Prostate gland (tissue), 2 donors: Measurements from ENCODE around the gene LEPROT. TPM values are rescaled to one million over a fixed set of nuclear protein-coding genes. Genes with fewer than 3 reads are reported as not detected.

Experiments
- DNase-seq: peaks from one replicate; pipeline ENCODE4 v3.0.0-alpha.2; 2019; ENCODE audit warnings: low spot score
- H3K27ac ChIP-seq, 2 donors: fragments of 200-600 bp; sonication (generic); 2 replicates each; pipeline ENCODE4 v1.5.1; 2017 to 2019
- H3K27me3 ChIP-seq: fragments of 200-600 bp; sonication (generic); replicated peaks from 2 replicates; pipeline ENCODE4 v1.5.1; 2019; ENCODE audit not compliant: insufficient read depth
- H3K36me3 ChIP-seq, 2 donors: fragments of 200-600 bp; sonication (generic); 1 replicate in 1 of 2; 2 replicates in 1 of 2; pipeline versions ENCODE4 v1.5.1 to v1.8.1; 2017 to 2019
- H3K4me1 ChIP-seq: fragments of 200-600 bp; sonication (generic); replicated peaks from 2 replicates; pipeline ENCODE4 v1.5.1; 2019
- H3K4me3 ChIP-seq, 2 donors: fragments of 200-600 bp; sonication (generic); 2 replicates each; pipeline ENCODE4 v1.5.1; 2017 to 2019
- H3K9me3 ChIP-seq: fragments of 200-600 bp; sonication (generic); 2 replicates; pipeline ENCODE4 v1.5.1; 2017
- CTCF ChIP-seq, 4 experiments: fragments of 200-600 bp in 2 of 4; fragments of 450-650 bp in 2 of 4; sonication (generic) in 2 of 4; IDR thresholded peaks; 1 replicate in 3 of 4; 2 replicates in 1 of 4; pipeline ENCODE4 v1.5.1; 2016 to 2019; ENCODE audit warnings: antibody characterized with exemption in 4 of 4, mild to moderate bottlenecking in 2 of 4, moderate library complexity in 2 of 4
- POLR2A ChIP-seq: fragments of 450-650 bp; IDR thresholded peaks from one replicate; pipeline ENCODE4 v1.6.1; 2016; ENCODE audit warnings: antibody characterized with exemption, mild to moderate bottlenecking
- POLR2AphosphoS5 ChIP-seq: sonication (generic); formaldehyde crosslinking; IDR thresholded peaks from one replicate; pipeline ENCODE4 v1.6.1; 2017; ENCODE audit warnings: antibody characterized with exemption
- WGBS: methylation state at CpG from one replicate; pipeline ENCODE4 v1.1.5; 2018; 5-methylcytosine and 5-hydroxymethylcytosine counted together
- intact Hi-C: fragments of 100-400 bp; cut with DNase I; formaldehyde crosslinking; loops from one replicate; pipeline ENCODE4 v1.14.2; 2022
- total RNA-seq, 2 donors: library from RNA; depleted of rRNA; stranded (reverse); fragments of >200 nt; gene quantifications; one replicate each; pipeline ENCODE4 v1.1.0, GENCODE V29; 2016

The LEPROT gene
- total RNA-seq = 10 to 100 TPM; 39.5 to 64.2 TPM

- peak in 1 of 4 experiments; percentile 19 for TF ChIP-seq CTCF (IDR thresholded peaks at IDR 0.05)
- peak; percentile 91 for TF ChIP-seq POLR2A
- TF ChIP-seq POLR2AphosphoS5 = peak; percentile 64
- Histone ChIP-seq H3K9me3 (no peaks in the 10 kb centered on the region), H3K4me1 (no peaks in the 10 kb centered on the region), H3K27me3 (no peaks in the 10 kb centered on the region), H3K4me3 (peak within 1 kb of the TSS; percentile 81 to 84), H3K27ac (peak within 1 kb of the TSS; percentile 94 to 97), H3K36me3 (peaks cover 2 to 6% of the 10 kb centered on the region in 2 donors)
- 2% methylated on average over 26 of the region's 60 CpGs for WGBS
- DNase-seq = no peak
- intact Hi-C loops = loop anchor here (10.0 kb wide), 1 partner anchor 356 kb away; no protein-coding TSS in a partner anchor
Measured at GRCh38 chr1:65420590-65421350, at the start of gene LEPROT, which contains the start of gene LEPR. TSS of gene LEPROT (plus strand) at chr1:65420668. CDS start at chr1:65420725, 57 bp downstream. TSS of gene LEPR (plus strand) at chr1:65420668. CDS start at chr1:65565566, 144,898 bp downstream.

GRCh38 chr1:65371544-65371943 is 48.9 kb upstream of the LEPROT start:
- intact Hi-C loops = no loop called here
- Histone ChIP-seq H3K4me1 (no peaks in the 10 kb centered on the region), H3K9me3 (no peaks in the 10 kb centered on the region), H3K4me3 (no peak overlapping the region), H3K27ac (no peak overlapping the region), H3K27me3 (no peaks in the 10 kb centered on the region), H3K36me3 (no peaks in the 10 kb centered on the region)
- TF ChIP-seq CTCF (IDR thresholded peaks at IDR 0.05) = no peak
- no peak for TF ChIP-seq POLR2A
- no peak for TF ChIP-seq POLR2AphosphoS5
- DNase-seq = no peak
- whole genome bisulfite sequencing = 93% methylated on average over 3 of the region's 3 CpGs

- Histone ChIP-seq H3K27me3 (no peaks in the 10 kb centered on the region), H3K9me3 (no peaks in the 10 kb centered on the region), H3K4me1 (no peaks in the 10 kb centered on the region), H3K36me3 (no peaks in the 10 kb centered on the region), H3K27ac (no peak overlapping the region), H3K4me3 (no peak overlapping the region)
- DNase-seq = no peak
- 75% methylated on average over 1 of the region's 1 CpG for WGBS
- TF ChIP-seq POLR2AphosphoS5 = no peak
- no peak for TF ChIP-seq POLR2A
- no peak for TF ChIP-seq CTCF (IDR thresholded peaks at IDR 0.05)
- intact Hi-C loops = no loop called here
Measured at GRCh38 chr1:65372557-65372956, 47.9 kb upstream of the LEPROT start.

GRCh38 chr1:65377496-65378246 is 42.8 kb upstream of the LEPROT start:
- whole genome bisulfite sequencing = 76% methylated on average over 4 of the region's 4 CpGs
- TF ChIP-seq POLR2A (no peak), CTCF (IDR thresholded peaks at IDR 0.05) (no peak), POLR2AphosphoS5 (no peak)
- intact Hi-C loops = no loop called here

More at GRCh38 chr1:65377496-65378246, 42.8 kb upstream of the LEPROT start:
- Histone ChIP-seq H3K9me3 (no peaks in the 10 kb centered on the region), H3K4me1 (no peaks in the 10 kb centered on the region), H3K27me3 (no peaks in the 10 kb centered on the region), H3K36me3 (no peaks in the 10 kb centered on the region), H3K27ac (no peak overlapping the region), H3K4me3 (no peak overlapping the region)
- no peak for DNase-seq
